Lung (tissue), 12 donors: ENCODE data around the gene DMXL2. TPM values are rescaled to one million over a fixed set of nuclear protein-coding genes. Genes with fewer than 3 reads are reported as not detected.

Source experiments
- ATAC-seq: fragments of 200-7000 bp; cut with Tn5 transposase; one replicate; pipeline ENCODE4 v1.9.1; 2020; ENCODE audit warnings: moderate number of reproducible peaks; ENCODE audit not compliant: insufficient read depth, low FRiP score
- DNase-seq, 3 donors: peaks; one replicate each; pipeline ENCODE4 v3.0.0-alpha.2; 2013 to 2017
- H3K27ac ChIP-seq, 2 donors: one replicate each; pipeline ENCODE4 v1.5.1; 2013; ENCODE audit warnings: mild to moderate bottlenecking in 2 of 2, moderate library complexity in 2 of 2, control low read depth in 1 of 2, inconsistent platforms in 1 of 2, low read depth in 1 of 2, low read length in 1 of 2
- H3K27me3 ChIP-seq, 3 donors: one replicate each; pipeline ENCODE4 v1.5.1; 2013; ENCODE audit warnings: low read length in 2 of 3; ENCODE audit not compliant: control insufficient read depth in 3 of 3, insufficient read depth in 3 of 3
- H3K36me3 ChIP-seq, 4 donors: one replicate each; pipeline ENCODE4 v1.5.1; 2013; ENCODE audit warnings: low read length in 4 of 4, mild to moderate bottlenecking in 1 of 4, moderate library complexity in 1 of 4; ENCODE audit not compliant: control insufficient read depth in 4 of 4, insufficient read depth in 4 of 4
- H3K4me1 ChIP-seq, 5 donors: one replicate each; pipeline ENCODE4 v1.5.1; 2013; ENCODE audit warnings: low read length in 5 of 5, mild to moderate bottlenecking in 2 of 5, moderate library complexity in 1 of 5; ENCODE audit not compliant: control insufficient read depth in 5 of 5, insufficient read depth in 5 of 5
- H3K4me3 ChIP-seq: one replicate; pipeline ENCODE4 v1.5.1; 2013; ENCODE audit warnings: mild to moderate bottlenecking, control low read depth, moderate library complexity
- H3K9ac ChIP-seq, 2 donors: one replicate each; pipeline ENCODE4 v1.5.1; 2013; ENCODE audit warnings: low read length in 2 of 2, control low read depth in 1 of 2; ENCODE audit not compliant: insufficient read depth in 1 of 2
- H3K9me3 ChIP-seq, 4 donors: one replicate each; pipeline ENCODE4 v1.5.1; 2013; ENCODE audit warnings: low read length in 3 of 4, mild to moderate bottlenecking in 1 of 4, moderate library complexity in 1 of 4; ENCODE audit not compliant: control insufficient read depth in 4 of 4, insufficient read depth in 3 of 4
- CTCF ChIP-seq: IDR thresholded peaks from 2 replicates; pipeline ENCODE4 v1.5.1; 2012; ENCODE audit warnings: mild to moderate bottlenecking; ENCODE audit errors: control extremely low read depth, extremely low read depth
- WGBS, 2 donors: extraction: QIAGEN DNeasy Blood & Tissue Kit; methylation state at CpG; one replicate each; pipeline ENCODE4 v1.1.7; 2013; 5-methylcytosine and 5-hydroxymethylcytosine counted together
- polyA plus RNA-seq, 2 donors: library from polyadenylated mRNA; stranded (reverse); fragments of 200-250 nt; gene quantifications; one replicate each; pipeline ENCODE4 v1.2.1, GENCODE V29; 2013
- total RNA-seq, 2 donors: library from RNA; depleted of rRNA in 1 of 2; stranded (reverse); fragments of >200 nt in 1 of 2; gene quantifications; one replicate each; pipeline ENCODE4 v1.2.1, GENCODE V29; 2014 to 2021
- donor health status: control.
- donor health status: control.
- donor health status: Bipolar disorder and iron deficiency.
- donor health status: healthy.
- donor health status: DM: yes; HTN: yes; CAD: no.

Gene DMXL2
- total and polyA plus RNA-seq, 4 donors, result 40.9 to 105 (median 75.3) TPM

DNA sequence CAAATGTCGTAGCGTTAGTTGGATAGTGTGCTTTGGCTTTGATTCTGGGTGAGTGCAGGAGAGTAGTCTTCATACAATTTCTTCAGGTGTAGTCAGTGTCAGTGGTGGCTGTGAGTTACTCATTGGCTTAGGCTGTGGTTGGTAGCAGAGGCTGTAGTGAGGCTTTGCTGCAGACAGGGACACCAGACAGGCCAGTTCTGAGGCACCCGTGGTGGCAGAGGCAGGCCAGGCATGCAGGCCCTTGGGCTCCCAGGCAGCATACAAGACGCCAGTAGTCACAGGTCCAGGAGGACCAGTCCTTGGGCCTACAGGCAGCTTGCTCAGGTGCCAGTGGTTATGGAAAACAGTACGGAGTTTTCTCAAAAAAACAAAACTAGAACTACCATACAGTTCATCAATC, 61.3 kb downstream of the DMXL2 start:
- no peak overlapping the region for H3K4me3 ChIP-seq
- no peaks in the 10 kb centered on the region for H3K4me1 ChIP-seq
- WGBS, 2 donors, result 75 to 97% methylated on average over 5 of the region's 5 CpGs
- H3K9me3 ChIP-seq, result no peaks in the 10 kb centered on the region
- DNase-seq (no peak), ATAC-seq (no peak)
- H3K27ac ChIP-seq, result no peak overlapping the region
- no peaks in the 10 kb centered on the region for H3K27me3 ChIP-seq
- H3K36me3 ChIP-seq, result peaks cover 0 to 3% (median 0%) of the 10 kb centered on the region in 4 donors
- H3K9ac ChIP-seq, result no peak overlapping the region
- no peak for TF ChIP-seq CTCF

DNA sequence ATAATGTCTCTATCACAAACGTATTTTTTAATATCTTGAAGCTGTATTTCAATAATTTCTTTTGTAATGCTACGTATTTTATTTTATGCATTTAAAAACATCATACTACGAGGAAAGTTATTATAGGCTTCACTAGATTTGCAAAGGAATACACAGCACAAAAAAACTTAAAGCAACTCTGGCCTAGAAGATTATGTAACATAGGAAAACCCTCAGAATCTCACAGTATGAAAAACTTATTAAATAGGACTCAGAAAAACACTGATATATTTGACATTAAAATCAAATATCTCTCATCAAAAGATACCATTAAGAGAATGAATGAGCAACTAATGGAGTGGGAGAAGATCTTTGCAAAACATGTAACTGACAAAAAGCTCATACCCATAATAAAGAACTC, 63.7 kb downstream of the DMXL2 start:
- H3K4me1 ChIP-seq, result no peaks in the 10 kb centered on the region
- peaks cover 0 to 3% (median 0%) of the 10 kb centered on the region in 4 donors for H3K36me3 ChIP-seq
- TF ChIP-seq CTCF, result no peak
- 76 to 88% methylated on average over 3 of the region's 3 CpGs for WGBS, 2 donors
- no peak for DNase-seq
- no peaks in the 10 kb centered on the region for H3K27me3 ChIP-seq
- no peak for ATAC-seq
- no peaks in the 10 kb centered on the region for H3K9me3 ChIP-seq
- no peak overlapping the region for H3K4me3 ChIP-seq
- H3K9ac ChIP-seq, result no peak overlapping the region
- no peak overlapping the region for H3K27ac ChIP-seq

DNA sequence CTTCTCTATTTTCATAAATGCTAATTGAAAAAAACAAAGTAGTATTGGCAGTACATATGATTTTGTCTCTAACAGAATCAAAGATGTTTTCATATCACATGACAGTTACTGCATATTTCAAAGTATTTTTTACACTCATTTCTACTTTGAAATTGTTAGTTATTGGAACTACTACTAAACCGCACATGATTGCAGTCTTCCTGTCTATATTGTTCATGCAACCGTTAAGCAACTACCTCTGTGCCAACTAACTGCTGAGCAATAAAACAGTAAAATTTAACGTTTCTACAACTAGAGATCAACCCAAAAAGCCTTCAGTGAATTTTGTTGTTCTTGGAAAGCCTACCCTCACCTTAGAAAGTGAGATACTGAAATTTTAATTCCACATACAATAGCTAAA, 64.2 kb downstream of the DMXL2 start:
- DNase-seq (no peak), ATAC-seq (no peak)
- Histone ChIP-seq H3K27ac (no peak overlapping the region), H3K9ac (no peak overlapping the region), H3K9me3 (no peaks in the 10 kb centered on the region), H3K27me3 (no peaks in the 10 kb centered on the region), H3K4me3 (no peak overlapping the region), H3K36me3 (peaks cover 0 to 3% (median 0%) of the 10 kb centered on the region in 4 donors), H3K4me1 (no peaks in the 10 kb centered on the region)
- 52 to 72% methylated on average over 3 of the region's 3 CpGs for WGBS, 2 donors
- no peak for TF ChIP-seq CTCF

DNA sequence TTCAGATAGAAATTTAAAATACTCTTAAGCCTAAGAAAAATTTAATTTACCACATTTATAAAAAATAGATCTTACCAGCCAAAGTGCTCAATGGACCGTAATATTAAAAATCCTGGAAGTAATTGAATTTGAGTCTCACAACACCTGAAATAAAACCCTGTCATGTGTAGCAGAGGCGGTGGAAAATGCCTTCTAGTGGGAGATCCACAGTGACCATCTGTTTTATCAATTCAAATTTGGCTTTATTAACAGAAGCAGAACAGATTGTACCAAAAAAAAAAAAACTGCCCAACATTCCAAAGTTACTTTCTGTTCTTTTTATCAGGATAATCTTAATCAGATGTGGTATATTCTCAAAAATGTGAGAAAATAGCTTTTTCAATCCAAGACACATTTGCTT, 71.7 kb downstream of the DMXL2 start:
- Histone ChIP-seq H3K36me3 (no peaks in the 10 kb centered on the region), H3K4me1 (no peaks in the 10 kb centered on the region), H3K9ac (no peak overlapping the region), H3K9me3 (no peaks in the 10 kb centered on the region), H3K27me3 (no peaks in the 10 kb centered on the region), H3K4me3 (no peak overlapping the region), H3K27ac (no peak overlapping the region)
- ATAC-seq (no peak), DNase-seq (no peak)
- 75 to 98% methylated on average over 2 of the region's 2 CpGs for WGBS, 2 donors
- no peak for TF ChIP-seq CTCF
